WTC11 (cell line): ENCODE results near the gene ADORA1. TPM values are rescaled to one million over a fixed set of nuclear protein-coding genes. Genes with fewer than 3 reads are reported as not detected.

Experiments used
- ATAC-seq: fragments of 200-7000 bp; cut with Tn5 transposase; 2 replicates; pipeline ENCODE4 v1.10.0; 2021; ENCODE audit warnings: mild to moderate bottlenecking, moderate library complexity
- CTCF ChIA-PET: fragments of 300-600 bp; sonication (Branson Sonifier 250); formaldehyde crosslinking; loops from one replicate; lab custom pipeline; 2021; ENCODE audit warnings: antibody characterized with exemption; lab: Charles Lee
- POLR2A ChIA-PET: fragments of 350-600 bp; sonication (Branson Sonifier 250); formaldehyde crosslinking; loops from one replicate; lab custom pipeline; 2021; ENCODE audit warnings: antibody characterized with exemption; lab: Charles Lee
- DNase-seq: peaks from one replicate; pipeline ENCODE4 v3.0.0; 2021; ENCODE audit warnings: low spot score
- H3K27ac Mint-ChIP-seq: 2 replicates; pipeline ENCODE4 v1.8.0; 2021; ENCODE audit warnings: mixed read lengths
- H3K27me3 Mint-ChIP-seq: 2 replicates; pipeline ENCODE4 v1.8.0; 2021; ENCODE audit warnings: low read depth, mild to moderate bottlenecking, moderate library complexity, mixed read lengths
- H3K36me3 Mint-ChIP-seq: 2 replicates; pipeline ENCODE4 v1.8.0; 2021; ENCODE audit warnings: mixed read lengths
- H3K4me1 Mint-ChIP-seq: 2 replicates; pipeline ENCODE4 v1.8.0; 2022; ENCODE audit warnings: mixed read lengths
- H3K4me3 Mint-ChIP-seq: 2 replicates; pipeline ENCODE4 v1.8.0; 2021; ENCODE audit warnings: mild to moderate bottlenecking, moderate library complexity, mixed read lengths
- H3K9me3 Mint-ChIP-seq: 2 replicates; pipeline ENCODE4 v1.8.0; 2021; ENCODE audit warnings: mixed read lengths
- CBFB ChIP-seq: sonication (generic); formaldehyde crosslinking; IDR thresholded peaks from 2 replicates; pipeline ENCODE4 v1.8.1; 2022; ENCODE audit warnings: mild to moderate bottlenecking, low read depth, missing genetic modification reagents
- CDX4 ChIP-seq: fragments of 250-450 bp; sonication (Bioruptor Pico); IDR thresholded peaks from 2 replicates; pipeline ENCODE4 v1.9.0; 2021; ENCODE audit warnings: moderate library complexity, mild to moderate bottlenecking, inconsistent platforms, borderline replicate concordance
- E2F1 ChIP-seq: sonication (generic); formaldehyde crosslinking; IDR thresholded peaks from 2 replicates; pipeline ENCODE4 v1.8.0; 2022; ENCODE audit warnings: mild to moderate bottlenecking, missing genetic modification reagents
- ESRRA ChIP-seq: sonication (generic); formaldehyde crosslinking; IDR thresholded peaks from 2 replicates; pipeline ENCODE4 v1.8.1; 2022; ENCODE audit warnings: mild to moderate bottlenecking, missing genetic modification reagents, borderline replicate concordance
- KAT7 ChIP-seq: sonication (generic); formaldehyde crosslinking; IDR thresholded peaks from 2 replicates; pipeline ENCODE4 v1.8.1; 2023; ENCODE audit warnings: missing genetic modification reagents, mild to moderate bottlenecking, borderline replicate concordance
- MXD4 ChIP-seq: fragments of 250-450 bp; sonication (Bioruptor Pico); IDR thresholded peaks from 2 replicates; pipeline ENCODE4 v1.8.0; 2021; ENCODE audit warnings: mild to moderate bottlenecking, moderate library complexity, borderline replicate concordance
- NR1H2 ChIP-seq: sonication (generic); formaldehyde crosslinking; IDR thresholded peaks from 2 replicates; pipeline ENCODE4 v1.9.0; 2021; ENCODE audit warnings: mild to moderate bottlenecking, moderate library complexity, missing genetic modification reagents
- NR2C2 ChIP-seq: sonication (generic); formaldehyde crosslinking; IDR thresholded peaks from 2 replicates; pipeline ENCODE4 v1.8.0; 2022; ENCODE audit warnings: mild to moderate bottlenecking, missing genetic modification reagents
- NR3C1 ChIP-seq: sonication (generic); formaldehyde crosslinking; conservative IDR thresholded peaks from 2 replicates; pipeline ENCODE4 v1.8.1; 2023; ENCODE audit warnings: low read depth, mild to moderate bottlenecking, missing genetic modification reagents
- PREB ChIP-seq: sonication (generic); formaldehyde crosslinking; IDR thresholded peaks from 2 replicates; pipeline ENCODE4 v1.8.1; 2022; ENCODE audit warnings: mild to moderate bottlenecking, missing genetic modification reagents, moderate library complexity, borderline replicate concordance
- RELA ChIP-seq: sonication (generic); formaldehyde crosslinking; IDR thresholded peaks from 2 replicates; pipeline ENCODE4 v1.8.1; 2022; ENCODE audit warnings: missing genetic modification reagents, mild to moderate bottlenecking, borderline replicate concordance
- SMAD4 ChIP-seq: sonication (generic); formaldehyde crosslinking; IDR thresholded peaks from 2 replicates; pipeline ENCODE4 v1.8.0; 2022; ENCODE audit warnings: mild to moderate bottlenecking, missing genetic modification reagents
- ZBTB43 ChIP-seq: sonication (generic); formaldehyde crosslinking; IDR thresholded peaks from 2 replicates; pipeline ENCODE4 v1.8.1; 2023; ENCODE audit warnings: mild to moderate bottlenecking, missing genetic modification reagents
- ZNF317 ChIP-seq: sonication (generic); formaldehyde crosslinking; IDR thresholded peaks from 2 replicates; pipeline ENCODE4 v1.8.1; 2023; ENCODE audit warnings: low read depth, mild to moderate bottlenecking, moderate library complexity, missing genetic modification reagents, borderline replicate concordance
- ZNF396 ChIP-seq: fragments of 250-450 bp; sonication (Bioruptor Pico); IDR thresholded peaks from 2 replicates; pipeline ENCODE4 v1.8.0; 2021; ENCODE audit warnings: mild to moderate bottlenecking, moderate library complexity, borderline replicate concordance
- ZNF532 ChIP-seq: fragments of 250-450 bp; sonication (Bioruptor Pico); IDR thresholded peaks from 2 replicates; pipeline ENCODE4 v1.9.0; 2021; ENCODE audit warnings: mild to moderate bottlenecking, borderline replicate concordance
- total RNA-seq: library from RNA; stranded (reverse); gene quantifications from 3 replicates; pipeline ENCODE4 v1.2.3, GENCODE V29; 2021
- TF ChIP-seq, protein P1 (sequence below): sonication (generic); formaldehyde crosslinking; IDR thresholded peaks from 2 replicates; pipeline ENCODE4 v1.8.1; 2022; ENCODE audit warnings: low read depth, missing genetic modification reagents, borderline replicate concordance
- TF ChIP-seq, protein P2 (sequence below): sonication (generic); formaldehyde crosslinking; IDR thresholded peaks from 2 replicates; pipeline ENCODE4 v1.8.1; 2023; ENCODE audit warnings: mild to moderate bottlenecking, missing genetic modification reagents
- TF ChIP-seq, protein P3 (sequence below): sonication (generic); formaldehyde crosslinking; IDR thresholded peaks from 2 replicates; pipeline ENCODE4 v1.8.0; 2022; ENCODE audit warnings: mild to moderate bottlenecking, missing genetic modification reagents
- TF ChIP-seq, protein P4 (sequence below): fragments of 250-450 bp; sonication (Bioruptor Pico); IDR thresholded peaks from 2 replicates; pipeline ENCODE4 v1.9.0; 2021; ENCODE audit warnings: mild to moderate bottlenecking

The ADORA1 gene
- total RNA-seq, 1 experiment from 2014 or later = 1.8 TPM

DNA sequence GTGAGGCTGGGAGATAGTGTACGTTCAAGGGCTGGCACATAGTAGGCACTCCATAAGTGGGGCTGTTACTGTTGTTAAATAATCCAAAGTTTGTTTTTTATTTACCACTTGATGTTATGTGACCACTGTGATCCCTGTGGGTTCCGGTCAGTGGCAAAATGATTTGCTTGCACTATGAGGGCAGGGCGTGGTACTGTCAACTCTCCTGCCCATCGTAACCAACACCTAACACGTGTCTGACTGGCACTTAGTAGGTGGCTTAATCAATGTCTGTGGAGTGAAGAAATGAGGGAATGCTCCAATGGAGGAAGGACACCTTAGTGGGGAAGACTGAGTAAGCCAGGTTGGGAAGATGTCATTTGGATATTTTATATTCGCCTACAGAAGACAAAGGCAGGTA is 14.6 kb downstream of the ADORA1 start (continued):
- TF ChIP-seq, protein P1, sequence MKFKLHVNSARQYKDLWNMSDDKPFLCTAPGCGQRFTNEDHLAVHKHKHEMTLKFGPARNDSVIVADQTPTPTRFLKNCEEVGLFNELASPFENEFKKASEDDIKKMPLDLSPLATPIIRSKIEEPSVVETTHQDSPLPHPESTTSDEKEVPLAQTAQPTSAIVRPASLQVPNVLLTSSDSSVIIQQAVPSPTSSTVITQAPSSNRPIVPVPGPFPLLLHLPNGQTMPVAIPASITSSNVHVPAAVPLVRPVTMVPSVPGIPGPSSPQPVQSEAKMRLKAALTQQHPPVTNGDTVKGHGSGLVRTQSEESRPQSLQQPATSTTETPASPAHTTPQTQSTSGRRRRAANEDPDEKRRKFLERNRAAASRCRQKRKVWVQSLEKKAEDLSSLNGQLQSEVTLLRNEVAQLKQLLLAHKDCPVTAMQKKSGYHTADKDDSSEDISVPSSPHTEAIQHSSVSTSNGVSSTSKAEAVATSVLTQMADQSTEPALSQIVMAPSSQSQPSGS (CRISPR knock-in tag) = no peak
- TF ChIP-seq NR3C1 (CRISPR knock-in tag) (no peak), ZNF317 (CRISPR knock-in tag) (no peak), ZNF396 (CRISPR knock-in tag) (no peak), KAT7 (CRISPR knock-in tag) (no peak), SMAD4 (CRISPR knock-in tag) (no peak), E2F1 (no peak)

GRCh38 chr1:203142684-203143408 is 15.3 kb downstream of the ADORA1 start:
- DNase-seq (no peak), ATAC-seq (no peak)
- peaks cover 4% of the 10 kb centered on the region for H3K36me3 Mint-ChIP-seq
- H3K4me3 Mint-ChIP-seq = no peak overlapping the region
- H3K27me3 Mint-ChIP-seq = no peaks in the 10 kb centered on the region; the same call in 1 of the 2 replicates
- TF ChIP-seq CBFB (CRISPR knock-in tag) (no peak), CDX4 (CRISPR knock-in tag) (no peak), E2F1 (no peak), PREB (CRISPR knock-in tag) (no peak), MXD4 (CRISPR knock-in tag) (no peak), ZBTB43 (CRISPR knock-in tag) (no peak), NR1H2 (no peak), ZNF396 (CRISPR knock-in tag) (no peak), RELA (CRISPR knock-in tag) (no peak), NR2C2 (CRISPR knock-in tag) (no peak), ZNF532 (CRISPR knock-in tag) (no peak), ESRRA (CRISPR knock-in tag) (no peak)
- TF ChIP-seq, protein P2, sequence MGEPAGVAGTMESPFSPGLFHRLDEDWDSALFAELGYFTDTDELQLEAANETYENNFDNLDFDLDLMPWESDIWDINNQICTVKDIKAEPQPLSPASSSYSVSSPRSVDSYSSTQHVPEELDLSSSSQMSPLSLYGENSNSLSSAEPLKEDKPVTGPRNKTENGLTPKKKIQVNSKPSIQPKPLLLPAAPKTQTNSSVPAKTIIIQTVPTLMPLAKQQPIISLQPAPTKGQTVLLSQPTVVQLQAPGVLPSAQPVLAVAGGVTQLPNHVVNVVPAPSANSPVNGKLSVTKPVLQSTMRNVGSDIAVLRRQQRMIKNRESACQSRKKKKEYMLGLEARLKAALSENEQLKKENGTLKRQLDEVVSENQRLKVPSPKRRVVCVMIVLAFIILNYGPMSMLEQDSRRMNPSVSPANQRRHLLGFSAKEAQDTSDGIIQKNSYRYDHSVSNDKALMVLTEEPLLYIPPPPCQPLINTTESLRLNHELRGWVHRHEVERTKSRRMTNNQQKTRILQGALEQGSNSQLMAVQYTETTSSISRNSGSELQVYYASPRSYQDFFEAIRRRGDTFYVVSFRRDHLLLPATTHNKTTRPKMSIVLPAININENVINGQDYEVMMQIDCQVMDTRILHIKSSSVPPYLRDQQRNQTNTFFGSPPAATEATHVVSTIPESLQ (CRISPR knock-in tag) = no peak
- TF ChIP-seq, protein P3, sequence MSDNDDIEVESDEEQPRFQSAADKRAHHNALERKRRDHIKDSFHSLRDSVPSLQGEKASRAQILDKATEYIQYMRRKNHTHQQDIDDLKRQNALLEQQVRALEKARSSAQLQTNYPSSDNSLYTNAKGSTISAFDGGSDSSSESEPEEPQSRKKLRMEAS = no peak
- TF ChIP-seq, protein P4, sequence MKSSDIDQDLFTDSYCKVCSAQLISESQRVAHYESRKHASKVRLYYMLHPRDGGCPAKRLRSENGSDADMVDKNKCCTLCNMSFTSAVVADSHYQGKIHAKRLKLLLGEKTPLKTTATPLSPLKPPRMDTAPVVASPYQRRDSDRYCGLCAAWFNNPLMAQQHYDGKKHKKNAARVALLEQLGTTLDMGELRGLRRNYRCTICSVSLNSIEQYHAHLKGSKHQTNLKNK (CRISPR knock-in tag) = no peak
- TF ChIP-seq, all 79 proteins: peak for 0
- CTCF ChIA-PET = no interaction called here
- Mint-ChIP-seq H3K4me1 (peaks cover 37% of the 10 kb centered on the region), H3K27ac (no peak overlapping the region), H3K9me3 (peaks cover 8% of the 10 kb centered on the region)
- POLR2A ChIA-PET = no interaction called here
